Activated CD8-positive, alpha-beta memory T cell treated with anti-CD3 and anti-CD28 coated beads for 24 hours (primary cell): ENCODE results near the gene CBX3.
"Not testable (repeated sequence)": the region's sequence is repeated elsewhere in the genome, so short reads cannot be mapped to it uniquely, and the experiment has no call there.

Experiments
- DNase-seq: peaks from one replicate; pipeline ENCODE4 v3.0.0-alpha.2; 2020

The CBX3 gene

DNA sequence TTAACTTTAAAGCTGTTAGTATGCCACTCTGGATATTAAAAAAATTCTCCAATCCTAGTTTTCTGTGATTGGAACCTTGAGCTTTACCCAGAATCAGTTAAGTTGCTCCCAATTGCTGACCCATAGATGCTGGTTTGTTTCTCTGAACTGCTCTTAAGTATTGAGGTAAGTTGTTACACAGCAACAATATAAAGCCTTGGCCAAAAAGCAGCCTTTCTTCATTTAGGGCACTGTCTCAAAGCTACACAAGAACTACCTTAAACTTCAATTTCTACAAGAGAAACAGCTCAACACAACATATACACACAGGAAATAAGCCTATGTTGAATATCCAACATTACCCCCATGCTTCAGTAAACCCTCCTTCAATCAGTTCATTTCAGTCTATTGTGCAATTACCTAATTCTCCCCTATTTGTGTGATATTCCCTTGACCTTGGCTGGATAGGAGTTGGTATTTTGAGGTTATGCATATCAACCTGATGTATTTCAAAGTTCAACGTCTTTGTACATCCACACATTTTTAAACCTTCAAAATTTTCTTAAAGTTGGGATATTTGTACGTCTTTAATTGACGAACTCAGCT, 12.5 kb upstream of the CBX3 start:
- DNase-seq: no peak

DNA sequence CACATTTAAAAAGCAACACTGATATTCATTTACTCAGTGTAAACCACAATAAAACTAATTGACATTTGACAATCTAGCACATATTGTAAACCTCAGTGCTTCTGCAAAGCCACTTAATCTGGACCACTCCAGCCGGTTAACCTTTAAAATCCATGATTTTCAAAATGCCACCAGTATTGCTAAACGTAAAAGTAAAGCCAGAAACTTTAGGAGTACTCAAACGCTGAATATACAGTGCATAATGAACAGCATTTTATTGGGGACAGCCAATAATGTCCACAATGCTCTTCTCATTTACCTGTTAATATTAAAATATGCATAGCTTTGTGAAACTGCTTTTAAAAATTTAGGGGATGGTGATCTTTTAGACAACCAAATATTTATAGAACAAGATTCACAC, 11.8 kb upstream of the CBX3 start:
- DNase-seq: no peak

DNA sequence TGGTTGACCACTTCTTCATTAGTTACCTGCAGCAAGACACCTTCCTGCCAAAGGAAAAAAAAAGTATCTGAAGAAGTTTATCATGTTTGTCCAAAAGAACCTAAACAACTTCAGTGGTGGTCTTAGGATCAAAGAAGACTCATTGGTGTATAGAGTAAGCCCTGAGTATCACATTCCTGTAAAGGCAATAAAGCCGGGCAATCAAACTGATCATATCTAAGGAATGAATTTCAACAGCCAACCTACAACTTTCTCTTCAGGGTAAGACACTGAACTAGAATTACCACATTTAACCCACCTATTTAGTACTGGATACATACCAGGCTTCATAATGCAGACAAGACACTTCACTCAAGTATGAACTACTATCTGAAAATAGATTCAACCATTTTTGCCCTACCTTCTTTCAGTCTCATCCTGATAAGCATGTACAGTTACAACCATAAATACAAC, 11.1 kb upstream of the CBX3 start:
- DNase-seq: no peak

DNA sequence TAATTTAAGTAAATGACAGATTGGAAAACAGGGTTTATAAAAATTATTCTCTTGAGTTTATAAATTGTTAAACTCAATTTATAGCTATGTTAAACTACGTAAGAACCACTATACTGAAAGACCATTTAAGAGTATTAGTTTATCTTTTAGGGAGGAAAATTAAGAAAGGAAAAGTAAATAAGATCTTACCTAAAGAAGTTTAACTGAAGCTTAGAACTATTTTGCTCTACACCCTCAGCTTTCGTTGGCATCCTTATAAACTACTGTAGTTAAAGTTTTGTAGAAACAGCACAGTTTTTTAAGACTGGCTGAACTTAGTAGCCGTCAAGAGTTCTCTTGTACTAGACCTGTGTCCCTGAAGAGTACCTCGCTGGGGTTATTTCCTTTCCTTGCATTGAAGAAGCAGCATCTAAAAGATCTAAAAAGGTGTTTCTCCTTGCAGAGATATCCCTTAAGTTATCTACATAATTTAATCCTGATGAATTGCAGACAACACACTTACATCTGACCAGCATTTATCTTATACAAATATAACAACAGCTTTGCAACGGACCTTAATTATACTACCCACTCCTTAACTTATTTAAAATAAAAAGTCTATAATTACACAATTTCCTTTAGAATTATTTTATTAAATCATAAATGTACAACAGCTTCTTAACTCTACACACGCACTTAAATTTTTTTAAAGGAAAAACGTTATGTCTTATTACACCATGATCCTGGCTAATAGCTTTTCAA, 10.1 kb upstream of the CBX3 start:
- no peak for DNase-seq

DNA sequence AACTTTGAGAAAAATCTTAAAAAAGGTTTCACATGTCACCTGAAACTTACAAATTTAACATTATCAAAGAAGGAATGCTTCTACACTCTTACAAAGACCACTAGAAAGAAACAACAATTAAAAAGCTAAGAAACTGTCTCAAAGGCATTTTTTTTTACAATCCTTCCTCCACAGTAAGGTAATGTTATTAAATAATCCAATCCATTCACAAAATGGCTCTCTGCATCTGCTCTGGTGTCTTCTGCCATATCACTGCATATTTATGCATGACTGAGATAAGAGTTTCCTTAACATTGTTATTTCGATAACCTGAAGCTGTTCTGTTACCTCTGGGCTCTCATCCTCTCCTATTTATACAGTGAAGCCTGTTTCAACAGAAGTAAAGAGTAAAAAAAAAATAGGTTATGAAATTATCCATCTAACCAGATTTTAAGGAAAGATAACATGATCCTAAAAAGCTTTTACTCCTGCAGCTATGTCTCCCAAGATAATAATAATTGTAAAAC, 9.5 kb upstream of the CBX3 start:
- no peak for DNase-seq

DNA sequence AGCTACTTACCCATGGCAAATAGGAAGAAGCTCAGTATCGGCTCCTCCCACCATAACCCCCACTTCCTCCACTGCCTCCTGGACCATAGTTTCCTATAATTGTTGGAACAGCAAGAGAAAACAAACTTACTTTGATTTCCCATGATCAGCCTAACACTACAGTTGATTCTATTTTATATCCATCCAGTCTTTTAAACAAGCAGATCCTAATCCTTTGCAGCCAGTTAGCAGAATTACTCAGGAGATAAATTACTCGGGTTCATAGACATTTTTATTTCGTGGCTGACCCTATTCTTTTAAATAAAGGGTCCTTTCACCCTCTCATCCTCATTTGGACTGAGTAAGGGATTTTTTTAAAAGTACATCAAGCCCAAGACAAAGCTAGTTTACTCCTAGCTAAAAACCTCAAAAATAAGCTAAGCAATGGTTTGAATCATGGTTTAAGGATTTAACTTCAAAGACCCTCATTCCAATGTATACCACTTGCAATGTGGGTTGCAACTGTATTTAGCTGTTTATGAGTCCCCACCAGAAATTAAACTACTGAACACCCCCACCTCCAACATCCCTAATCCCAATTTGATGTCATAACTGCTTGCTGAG, 9.0 kb upstream of the CBX3 start:
- no peak for DNase-seq

DNA sequence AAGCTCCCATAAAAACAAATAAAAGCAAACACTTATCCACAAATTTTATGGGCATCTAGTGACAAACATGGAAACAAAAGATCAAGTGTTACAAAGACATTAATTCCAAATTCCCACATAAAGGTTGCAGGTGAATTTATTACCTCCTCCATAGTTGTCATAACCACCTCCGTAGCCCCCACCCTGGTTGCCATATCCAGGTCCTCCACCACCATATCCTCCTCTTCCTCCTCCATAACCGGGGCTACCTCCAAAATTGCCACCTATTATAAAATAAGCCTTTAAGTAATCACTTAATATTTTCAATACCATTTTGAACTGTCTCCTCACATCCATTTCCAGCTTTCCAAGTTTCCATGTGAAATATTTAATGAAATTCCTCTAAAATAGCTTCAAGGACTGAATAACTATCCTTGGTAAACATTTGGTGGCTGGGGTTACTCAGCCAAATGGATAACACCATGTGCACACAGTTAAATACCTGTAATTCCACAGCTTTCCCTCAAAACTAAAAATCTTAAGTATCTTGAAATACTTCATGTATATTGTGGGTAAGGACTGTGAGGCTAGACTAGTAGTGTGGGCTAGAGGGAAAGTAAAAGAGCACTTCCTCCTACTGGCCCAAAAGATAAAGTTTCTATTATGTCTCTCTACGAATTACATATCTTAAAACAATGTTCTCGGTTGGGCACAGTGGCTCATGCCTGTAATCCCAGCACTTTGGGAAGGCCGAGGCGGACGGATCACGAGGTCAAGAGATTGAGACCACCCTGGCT, 7.9 kb upstream of the CBX3 start:
- DNase-seq: no peak

DNA sequence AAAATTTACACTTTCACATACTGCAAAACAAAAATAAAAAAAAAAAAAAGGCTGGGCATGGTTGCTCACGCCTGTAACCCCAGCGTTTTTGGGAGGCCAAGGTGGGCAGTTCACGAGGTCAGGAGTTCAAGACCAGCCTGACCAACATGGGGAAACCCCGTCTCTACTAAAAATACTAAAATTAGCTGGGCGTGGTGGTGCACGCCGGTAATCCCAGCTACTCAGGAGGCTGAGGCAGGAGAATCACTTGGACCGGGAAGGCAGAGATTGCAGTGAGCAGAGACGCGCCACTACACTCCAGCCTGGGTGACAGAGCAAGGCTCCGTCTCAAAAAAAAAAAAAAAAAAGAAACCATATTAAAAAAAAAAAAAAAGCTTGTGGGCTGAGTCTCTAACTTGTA, 6.8 kb upstream of the CBX3 start:
- not testable (repeated sequence) for DNase-seq

DNA sequence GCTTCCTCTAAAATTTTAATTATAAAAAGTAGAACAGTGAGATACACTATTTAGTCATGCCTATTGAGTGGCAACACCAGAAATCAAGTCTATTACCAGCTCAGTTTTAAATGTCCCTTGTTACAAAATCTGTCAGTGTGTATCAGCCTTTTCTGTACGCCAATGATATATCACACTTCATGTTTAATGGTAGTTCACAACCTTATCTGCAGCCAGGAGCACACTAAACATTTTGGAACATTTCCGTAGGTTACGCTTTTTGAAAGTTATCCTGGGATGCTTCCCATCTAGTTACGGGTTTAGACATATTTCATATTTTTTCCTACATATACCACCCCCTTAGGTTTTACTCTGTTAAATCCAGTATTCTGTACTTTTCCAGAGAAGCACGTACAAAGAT, 6.4 kb upstream of the CBX3 start:
- DNase-seq: no peak

DNA sequence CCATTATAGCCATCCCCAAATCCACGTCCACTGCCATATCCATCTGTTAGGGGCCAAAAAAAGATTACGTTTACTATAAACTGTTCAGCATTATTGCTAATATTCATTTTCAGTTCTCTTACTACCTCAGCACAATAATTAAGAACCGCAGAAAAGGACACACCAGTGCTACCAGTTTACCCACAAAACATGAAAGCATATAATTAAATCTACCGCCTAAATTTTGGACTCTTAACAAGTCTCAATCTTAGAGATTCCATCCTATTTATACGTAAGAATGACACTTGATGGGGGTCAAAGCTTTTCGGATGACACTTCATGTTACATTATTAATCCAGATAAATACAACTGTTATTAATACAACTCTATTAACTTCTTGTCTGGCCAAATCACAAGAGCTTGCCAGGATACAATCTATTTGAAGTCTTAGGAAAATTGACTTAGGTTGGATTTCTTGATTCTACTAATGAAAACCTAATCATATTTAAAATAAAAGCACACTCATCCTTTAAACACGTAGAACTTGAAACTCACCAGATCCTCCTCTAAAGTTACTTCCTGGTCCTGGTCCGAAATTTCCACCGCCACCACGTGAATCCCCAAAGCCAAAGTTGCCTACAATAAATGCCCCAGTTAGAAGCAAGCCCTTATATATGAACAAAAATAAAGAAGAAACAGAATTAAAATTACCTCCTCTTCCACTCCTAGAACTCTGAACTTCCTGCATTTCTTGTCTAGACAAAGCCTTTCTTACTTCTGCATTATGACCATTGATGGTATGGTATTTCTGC, 5.5 kb upstream of the CBX3 start:
- no peak for DNase-seq

DNA sequence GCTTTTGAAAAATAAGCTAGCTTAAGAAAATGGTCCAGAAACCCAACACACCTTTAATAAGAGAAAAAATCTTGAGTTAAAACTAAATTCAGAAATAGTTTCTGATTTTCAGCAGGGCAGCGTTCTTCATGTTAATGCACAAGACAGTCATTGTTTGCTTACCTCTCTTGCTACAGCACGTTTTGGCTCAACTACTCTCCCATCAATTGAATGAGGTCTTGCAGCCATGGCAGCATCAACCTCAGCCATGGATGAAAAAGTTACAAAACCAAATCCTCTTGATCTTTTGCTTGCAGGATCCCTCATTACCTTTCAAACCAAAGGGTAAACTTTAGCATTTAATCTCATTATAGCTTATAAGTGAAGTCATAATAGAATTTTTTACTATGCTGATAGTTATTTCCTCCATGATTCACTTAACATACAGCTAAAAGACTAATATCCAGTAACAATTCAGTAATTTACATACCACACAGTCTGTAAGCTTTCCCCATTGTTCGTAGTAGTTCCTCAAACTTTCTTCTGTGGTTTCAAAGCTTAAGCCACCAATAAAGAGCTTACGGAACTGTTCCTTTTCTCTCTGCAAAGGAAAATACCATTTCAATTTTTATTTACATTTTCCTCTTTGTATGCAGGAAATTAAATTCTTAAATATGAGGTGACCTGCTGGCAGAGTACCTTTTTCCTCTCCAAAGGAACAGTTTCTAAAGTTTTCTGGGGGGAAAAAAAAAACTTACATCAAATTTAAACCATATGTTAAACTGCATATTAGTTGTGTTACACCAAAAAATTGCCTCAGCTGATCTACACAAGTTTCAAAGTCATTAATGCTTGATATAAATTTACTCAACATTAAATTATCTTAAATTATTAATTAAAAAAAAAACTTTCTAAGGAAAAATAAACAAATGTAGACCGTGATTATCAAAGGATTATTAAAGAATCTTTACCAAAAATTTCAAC, 4.1 kb upstream of the CBX3 start:
- DNase-seq: no peak

DNA sequence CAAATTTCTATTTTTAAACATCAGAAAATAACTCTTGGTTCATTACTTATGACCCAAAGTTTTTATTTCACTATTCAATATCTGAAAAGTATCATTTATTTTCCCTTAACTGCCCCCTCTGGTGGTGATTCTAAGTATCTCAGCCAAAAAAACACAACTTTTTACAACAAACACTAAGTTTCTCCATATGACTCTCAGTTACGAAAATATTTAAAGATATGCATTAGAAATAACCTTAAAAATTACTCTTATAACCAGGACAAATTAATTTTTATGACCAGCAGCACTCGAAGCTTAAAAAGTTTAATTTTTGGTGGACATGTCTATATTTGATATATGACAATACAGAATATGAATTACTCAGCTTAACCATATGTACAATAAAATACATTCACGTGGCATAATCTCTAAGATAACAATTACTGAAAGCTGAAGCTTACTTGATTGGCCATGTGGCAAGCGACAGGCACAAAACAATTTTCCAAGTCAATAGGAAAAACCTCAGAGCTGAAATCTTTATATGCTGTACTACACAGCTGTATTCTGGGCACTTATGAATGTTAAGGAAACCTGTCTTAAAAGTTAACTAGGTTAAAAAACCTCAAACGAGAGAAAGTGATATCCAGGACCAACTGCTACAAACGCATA, 3.3 kb upstream of the CBX3 start:
- DNase-seq: no peak

DNA sequence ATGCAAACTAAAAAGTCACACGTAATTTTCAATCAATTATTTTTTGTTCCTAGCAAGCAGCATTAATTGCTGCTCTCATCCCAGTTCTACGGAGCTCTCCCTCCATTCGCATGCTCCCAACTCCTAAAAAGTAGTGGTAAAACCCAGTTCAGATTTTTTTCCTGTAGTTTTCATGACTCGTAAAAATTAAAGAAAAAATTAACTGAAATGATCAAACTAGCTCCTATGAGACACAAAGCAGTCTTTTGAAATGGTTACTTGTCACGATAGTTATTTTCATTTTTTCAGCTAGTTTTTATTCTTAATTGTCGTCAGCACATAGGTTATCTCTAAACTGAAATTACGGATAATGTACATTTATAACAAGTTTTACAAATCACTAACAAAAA, 2.8 kb upstream of the CBX3 start:
- DNase-seq: no peak

DNA sequence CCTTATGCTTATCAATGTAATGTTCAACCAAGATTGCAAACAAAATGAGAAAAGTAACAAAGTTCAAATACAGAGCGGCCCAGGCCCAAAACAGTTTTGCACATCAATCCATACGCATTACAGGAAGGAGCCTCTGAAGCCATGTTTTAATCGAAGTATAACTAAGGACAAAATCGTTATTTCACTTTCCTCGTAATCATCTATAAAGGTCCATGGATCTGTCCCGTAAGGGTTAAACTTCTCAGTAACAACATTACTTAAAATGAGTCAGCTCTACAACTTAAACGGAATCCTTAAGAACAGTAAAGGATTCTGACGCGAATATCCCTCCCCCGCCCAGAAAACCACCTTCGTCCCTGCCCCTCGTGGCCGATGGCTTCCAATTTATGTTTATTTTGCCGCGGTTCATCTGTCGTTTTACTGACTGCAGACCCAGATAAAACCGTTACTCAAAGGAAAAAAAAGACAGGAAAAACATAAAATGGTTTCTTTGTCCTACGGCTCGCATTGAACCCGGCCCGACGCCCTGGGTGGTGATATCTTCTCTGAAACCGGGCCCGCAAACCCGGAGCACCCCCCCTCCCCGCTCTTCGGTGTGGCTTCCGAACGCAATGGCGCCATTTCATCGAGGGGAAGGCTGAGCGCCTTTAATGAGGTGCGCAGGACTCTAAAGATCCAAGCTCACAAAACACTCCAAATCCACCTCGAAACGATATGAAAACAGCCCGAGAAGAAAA, 2.1 kb upstream of the CBX3 start:
- DNase-seq: peak; percentile 85

DNA sequence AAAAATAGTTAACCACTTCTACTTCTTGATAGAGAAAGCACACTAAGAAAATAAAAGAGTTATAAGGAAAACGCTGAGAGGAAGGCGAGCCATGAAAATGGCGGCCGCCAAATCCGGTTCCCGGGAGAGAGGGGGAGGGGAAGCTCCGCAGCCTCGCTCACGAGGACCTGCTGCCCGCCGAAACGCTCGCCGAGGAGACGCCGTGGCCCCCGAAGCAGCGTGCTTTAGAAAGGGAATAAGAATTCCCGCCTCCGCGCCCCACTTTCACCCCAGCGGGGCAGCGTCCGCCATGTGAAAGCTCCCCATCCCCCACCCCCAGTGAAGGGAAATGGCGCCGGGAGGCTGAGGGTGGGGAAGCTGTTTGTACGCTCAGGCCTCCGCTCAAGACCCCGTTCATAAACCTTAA, 1.5 kb upstream of the CBX3 start:
- DNase-seq: peak; percentile 94

DNA sequence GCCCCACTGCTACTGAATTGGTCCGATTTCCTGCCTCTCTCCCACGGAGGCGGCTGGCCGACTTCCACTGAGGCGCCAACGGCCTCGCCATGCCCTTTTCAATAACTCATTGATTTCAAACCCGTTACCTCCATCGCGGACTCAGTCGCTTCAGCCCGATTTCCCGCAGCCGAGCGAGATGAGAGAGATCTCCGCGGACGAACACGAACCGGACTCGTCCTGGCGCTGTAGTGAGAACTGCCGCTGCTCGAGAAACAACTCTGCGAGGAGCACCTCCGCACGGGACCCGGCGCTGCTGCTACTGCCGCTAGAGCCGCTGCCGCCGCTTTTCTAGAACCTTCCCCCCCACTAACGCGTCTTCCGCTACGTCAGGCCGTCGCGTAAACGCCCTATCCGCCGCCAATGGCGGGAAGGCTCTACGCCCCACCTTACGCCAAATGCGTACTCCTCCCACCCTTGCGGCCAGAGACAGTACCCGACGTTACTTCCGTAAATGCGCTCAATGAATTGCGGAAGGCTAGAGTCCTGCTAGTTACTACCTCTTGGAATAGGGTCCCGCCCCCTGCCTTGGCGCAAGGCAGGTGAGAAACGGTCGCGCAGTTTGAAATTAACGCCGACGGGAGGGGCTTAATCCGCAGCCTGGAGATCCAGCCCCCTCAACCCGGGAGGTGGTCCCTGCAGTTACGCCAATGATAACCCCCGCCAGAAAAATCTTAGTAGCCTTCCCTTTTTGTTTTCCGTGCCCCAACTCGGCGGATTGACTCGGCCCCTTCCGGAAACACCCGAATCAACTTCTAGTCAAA, 900 bp upstream of the CBX3 start, which contains the start of gene HNRNPA2B1:
Gene HNRNPA2B1, minus strand, starts transcription at position 303 of the 803 bp plus-strand sequence. Its CDS starts 169 bp downstream, at position 134.
- peak; percentile 100 for DNase-seq

DNA sequence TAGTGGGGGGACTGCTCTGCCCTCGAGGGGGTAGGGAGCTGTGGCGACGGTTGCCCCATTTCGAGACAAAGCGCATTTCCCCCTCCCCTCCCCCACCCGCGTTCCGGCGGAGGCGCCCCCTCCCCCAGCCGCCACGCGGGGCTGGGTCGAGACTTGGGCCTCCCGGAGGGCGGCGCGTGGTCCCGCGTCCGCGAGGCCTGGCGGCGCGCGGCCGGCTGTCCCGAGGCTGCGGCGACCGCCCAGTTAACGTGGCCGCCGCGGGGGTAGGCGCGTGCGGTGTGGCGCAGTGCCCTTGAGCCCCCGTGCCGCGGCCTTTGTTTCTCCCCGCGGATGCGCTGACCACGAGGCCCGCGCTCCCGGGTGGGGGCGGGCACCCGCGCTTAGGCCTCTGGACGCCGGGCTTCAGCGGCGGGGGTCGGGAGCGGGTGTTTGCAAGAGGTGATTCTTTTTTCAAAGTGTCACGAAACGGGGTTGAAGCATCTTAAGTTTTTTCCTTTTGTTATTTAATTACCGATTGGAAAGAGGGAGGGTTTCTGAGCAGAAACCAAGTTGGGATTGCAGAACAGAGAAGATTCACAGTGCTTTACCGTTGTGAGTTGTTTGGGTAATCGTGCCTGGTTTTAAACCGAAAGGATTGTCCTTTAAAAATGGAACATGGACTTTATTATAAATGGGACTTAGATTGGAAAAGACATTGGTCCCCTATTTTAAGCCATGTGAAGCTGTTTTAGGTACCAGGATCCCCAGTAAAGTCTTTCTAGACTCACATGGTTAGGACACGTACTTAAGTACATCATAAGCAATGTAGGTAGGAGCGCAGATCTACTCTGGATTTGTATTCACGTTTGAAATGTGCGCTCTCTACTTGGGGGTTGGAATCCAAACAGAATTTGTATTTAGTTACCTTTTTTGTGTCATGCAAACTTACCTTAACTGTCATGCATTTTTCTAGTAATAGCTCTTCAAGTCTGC, 760 bp downstream of the CBX3 start:
- peak; percentile 87 for DNase-seq

DNA sequence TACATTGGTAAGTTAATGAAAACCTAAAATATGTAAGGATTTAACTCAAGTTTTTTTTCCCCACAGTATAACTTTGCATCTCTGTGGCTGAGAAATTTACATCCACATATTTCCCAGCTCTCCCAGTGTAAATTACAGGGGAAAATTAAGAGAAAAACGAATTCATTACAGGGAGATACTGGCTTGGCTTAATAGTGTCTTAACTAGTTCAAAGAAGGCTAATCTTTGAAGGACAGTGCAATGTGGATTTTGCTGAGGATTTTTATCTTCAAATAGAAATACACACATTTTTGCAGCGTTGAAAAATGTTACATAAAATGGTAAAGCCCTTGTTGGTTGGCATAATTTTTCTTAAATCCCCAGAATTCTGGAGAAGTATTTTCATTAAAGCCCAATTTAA, 1.5 kb downstream of the CBX3 start:
- DNase-seq: no peak
